Fibroblast of lung (primary cell): ENCODE results near the gene TACC2. TPM values are rescaled to one million over a fixed set of nuclear protein-coding genes. Genes with fewer than 3 reads are reported as not detected.

Experiments
- DNase-seq, 2 donors: peaks; one replicate each; pipeline versions ENCODE4 v3.0.0 to v3.0.0-alpha.2; 2010; ENCODE audit warnings: low read depth in 2 of 2
- H2AFZ ChIP-seq: 2 replicates; pipeline ENCODE4 v1.5.1; 2012; ENCODE audit warnings: low read length, control low read depth, inconsistent platforms
- H3K27ac ChIP-seq: 2 replicates; pipeline ENCODE4 v1.5.1; 2011; ENCODE audit warnings: low read length, control low read depth; ENCODE audit not compliant: insufficient read depth
- H3K27me3 ChIP-seq: 2 replicates; pipeline ENCODE4 v1.5.1; 2011; ENCODE audit warnings: mild to moderate bottlenecking, low read length; ENCODE audit not compliant: control insufficient read depth, insufficient read depth
- H3K36me3 ChIP-seq: 2 replicates; pipeline ENCODE4 v1.5.1; 2011; ENCODE audit warnings: low read length; ENCODE audit not compliant: control insufficient read depth, insufficient read depth
- H3K4me1 ChIP-seq: 2 replicates; pipeline ENCODE4 v1.5.1; 2011; ENCODE audit warnings: low read length; ENCODE audit not compliant: control insufficient read depth, insufficient read depth; ENCODE audit errors: extremely low read depth
- H3K4me2 ChIP-seq: 2 replicates; pipeline ENCODE4 v1.5.1; 2011; ENCODE audit warnings: low read length, control low read depth; ENCODE audit not compliant: insufficient read depth; ENCODE audit errors: extremely low read depth
- H3K4me3 ChIP-seq, 4 experiments: fragments of 200-600 bp in 1 of 4; sonication (generic) in 1 of 4; replicated peaks in 1 of 4; 2 replicates each; pipeline ENCODE4 v1.5.1; 2011 to 2016; ENCODE audit warnings: low read length in 4 of 4, low read depth in 3 of 4, mild to moderate bottlenecking in 3 of 4, control low read depth in 2 of 4, inconsistent platforms in 1 of 4, mixed read lengths in 1 of 4; ENCODE audit not compliant: insufficient read depth in 1 of 4; ENCODE audit errors: control extremely low read depth in 1 of 4
- H3K79me2 ChIP-seq: 2 replicates; pipeline ENCODE4 v1.5.1; 2012; ENCODE audit warnings: mild to moderate bottlenecking, low read length, inconsistent platforms; ENCODE audit not compliant: control insufficient read depth, insufficient read depth
- H3K9ac ChIP-seq: 2 replicates; pipeline ENCODE4 v1.5.1; 2011; ENCODE audit warnings: mild to moderate bottlenecking, low read length, control low read depth; ENCODE audit not compliant: insufficient read depth
- H3K9me3 ChIP-seq: 2 replicates; pipeline ENCODE4 v1.5.1; 2012; ENCODE audit warnings: low read depth, low read length; ENCODE audit not compliant: control insufficient read depth, insufficient read depth
- H4K20me1 ChIP-seq: 2 replicates; pipeline ENCODE4 v1.5.1; 2011; ENCODE audit warnings: low read length; ENCODE audit not compliant: control insufficient read depth, insufficient read depth; ENCODE audit errors: extremely low read depth
- CTCF ChIP-seq, 2 donors: IDR thresholded peaks in 1 of 2; conservative IDR thresholded peaks in 1 of 2; 1 replicate in 1 of 2; 2 replicates in 1 of 2; pipeline ENCODE4 v1.5.1; 2011 to 2012; ENCODE audit warnings: low read length in 2 of 2, control low read depth in 1 of 2, inconsistent platforms in 1 of 2, low read depth in 1 of 2, mild to moderate bottlenecking in 1 of 2
- EZH2 ChIP-seq: IDR thresholded peaks from 2 replicates; pipeline ENCODE4 v1.5.1; 2012; ENCODE audit warnings: low read length, control low read depth, mild to moderate bottlenecking; ENCODE audit errors: missing control alignments
- polyA plus RNA-seq, 2 donors: library from polyadenylated mRNA; depleted of rRNA in 1 of 2; stranded (reverse) in 1 of 2; unstranded in 1 of 2; fragments of >200 nt; gene quantifications; 2 replicates each; pipeline ENCODE4 v1.2.1, GENCODE V29; 2011 to 2012; ENCODE audit warnings: missing spikeins in 1 of 2
- total RNA-seq: library from RNA; depleted of rRNA; stranded (reverse); fragments of >200 nt; gene quantifications from 2 replicates; pipeline ENCODE4 v1.2.1, GENCODE V29; 2014

TACC2 gene
- total and polyA plus RNA-seq, 2 donors (not counting 1 experiment from before 2014, with no cell fraction given): 7.6 to 13.0 TPM

GRCh38 chr10:122044713-122045112 is 55.8 kb downstream of the TACC2 start:
- no peak overlapping the region for H3K27ac ChIP-seq
- H3K36me3 ChIP-seq: no peaks in the 10 kb centered on the region
- H2AFZ ChIP-seq: no peak overlapping the region
- H3K4me2 ChIP-seq: no peak overlapping the region
- no peak overlapping the region for H3K4me3 ChIP-seq
- DNase-seq: peak; percentile 17 to 78
- H3K79me2 ChIP-seq: no peaks in the 10 kb centered on the region
- no peak for TF ChIP-seq EZH2
- no peak for TF ChIP-seq CTCF (conservative IDR thresholded peaks at IDR 0.05 in 1 of 2, IDR thresholded peaks at IDR 0.05 in 1 of 2; ENCODE audit: low read depth in 1 of 2, low read length in 2 of 2)
- H3K9ac ChIP-seq: no peak overlapping the region
- H4K20me1 ChIP-seq: no peaks in the 10 kb centered on the region
- H3K4me1 ChIP-seq: peaks cover 4% of the 10 kb centered on the region
- peaks cover 6% of the 10 kb centered on the region for H3K27me3 ChIP-seq
- H3K9me3 ChIP-seq: no peaks in the 10 kb centered on the region

GRCh38 chr10:122045212-122045611 is 56.2 kb downstream of the TACC2 start:
- no peak overlapping the region for H3K4me3 ChIP-seq
- no peak overlapping the region for H3K9ac ChIP-seq
- H4K20me1 ChIP-seq: no peaks in the 10 kb centered on the region
- TF ChIP-seq EZH2 (no peak), CTCF (conservative IDR thresholded peaks at IDR 0.05 in 1 of 2, IDR thresholded peaks at IDR 0.05 in 1 of 2; ENCODE audit: low read depth in 1 of 2, low read length in 2 of 2) (no peak)
- no peaks in the 10 kb centered on the region for H3K9me3 ChIP-seq
- H3K79me2 ChIP-seq: no peaks in the 10 kb centered on the region
- no peaks in the 10 kb centered on the region for H3K36me3 ChIP-seq
- peaks cover 5% of the 10 kb centered on the region for H3K27me3 ChIP-seq
- no peak overlapping the region for H3K4me2 ChIP-seq
- no peak for DNase-seq
- H3K27ac ChIP-seq: no peak overlapping the region
- H3K4me1 ChIP-seq: peaks cover 4% of the 10 kb centered on the region
- H2AFZ ChIP-seq: no peak overlapping the region

- Histone ChIP-seq H3K4me2 (no peak overlapping the region), H3K9me3 (no peaks in the 10 kb centered on the region), H3K79me2 (no peaks in the 10 kb centered on the region), H4K20me1 (no peaks in the 10 kb centered on the region), H3K4me3 (no peak overlapping the region), H2AFZ (no peak overlapping the region), H3K36me3 (no peaks in the 10 kb centered on the region), H3K4me1 (peaks cover 4% of the 10 kb centered on the region), H3K27ac (no peak overlapping the region), H3K9ac (no peak overlapping the region), H3K27me3 (no peaks in the 10 kb centered on the region)
- no peak for TF ChIP-seq EZH2
- TF ChIP-seq CTCF (conservative IDR thresholded peaks at IDR 0.05 in 1 of 2, IDR thresholded peaks at IDR 0.05 in 1 of 2; ENCODE audit: low read depth in 1 of 2, low read length in 2 of 2): no peak
- no peak for DNase-seq
Observed at GRCh38 chr10:122047560-122047959, 58.6 kb downstream of the TACC2 start.
